ENCODE data around the gene ITSN2.
"Not testable (repeated sequence)": the region's sequence is repeated elsewhere in the genome, so short reads cannot be mapped to it uniquely, and the experiment has no call there.

The ITSN2 gene

DNA sequence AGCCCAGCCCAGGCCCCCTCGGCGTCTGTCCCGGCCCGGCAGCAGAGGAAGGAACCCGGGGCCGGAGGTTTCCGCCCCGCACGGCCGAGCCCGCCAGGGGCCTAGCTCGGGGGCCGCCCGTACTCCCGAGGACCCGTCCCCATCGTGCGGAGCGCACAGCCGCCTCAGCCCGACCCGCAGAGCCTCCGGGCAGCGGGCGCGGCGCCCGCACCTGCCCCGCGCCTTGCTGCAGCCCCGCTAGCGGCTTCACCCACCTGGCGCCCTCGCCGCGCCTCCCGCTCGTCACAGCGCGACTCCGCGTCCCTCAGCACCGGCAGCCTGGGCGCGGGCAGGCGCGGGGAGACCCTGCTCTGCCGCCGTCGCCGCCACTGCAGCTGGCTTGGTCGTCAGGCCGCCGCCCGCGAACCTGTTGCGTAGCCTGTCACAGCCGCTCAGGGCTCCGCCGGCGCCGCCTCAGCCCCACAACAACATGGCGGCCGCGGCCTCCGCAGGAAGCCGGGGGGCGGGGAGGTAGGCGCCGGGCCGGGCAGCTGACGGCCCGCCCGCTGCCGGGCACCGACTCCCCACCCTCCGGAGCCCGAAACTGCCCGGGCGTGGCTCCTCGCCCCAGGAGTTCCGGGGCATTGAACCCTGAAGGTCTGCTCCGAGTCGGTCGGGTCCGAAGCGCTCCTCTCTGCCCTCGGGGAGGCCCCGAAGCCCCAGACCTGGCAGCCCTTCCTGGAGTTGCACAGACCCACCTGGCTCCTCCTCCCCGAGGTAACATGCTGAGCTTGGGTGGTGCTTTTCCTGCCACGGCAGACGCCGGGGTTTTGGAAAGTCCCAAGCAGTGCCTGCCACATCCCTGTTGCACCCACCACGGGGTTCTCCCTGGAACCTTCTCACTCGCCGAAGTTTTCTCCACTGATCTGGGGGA is at the start of gene ITSN2:
TSS of gene ITSN2 (minus strand) at position 487 of the 913 bp plus-strand sequence. CDS start 32,454 bp downstream, outside the sequence.
- intact Hi-C loops (cut with DNase I) = no loop called here
- peak; percentile 49 to 95 (median 74) for DNase-seq

GRCh38 chr2:24409171-24409570 is 48.8 kb upstream of the ITSN2 start:
- intact Hi-C loops (cut with DNase I) = no loop called here
- no peak for DNase-seq

DNA sequence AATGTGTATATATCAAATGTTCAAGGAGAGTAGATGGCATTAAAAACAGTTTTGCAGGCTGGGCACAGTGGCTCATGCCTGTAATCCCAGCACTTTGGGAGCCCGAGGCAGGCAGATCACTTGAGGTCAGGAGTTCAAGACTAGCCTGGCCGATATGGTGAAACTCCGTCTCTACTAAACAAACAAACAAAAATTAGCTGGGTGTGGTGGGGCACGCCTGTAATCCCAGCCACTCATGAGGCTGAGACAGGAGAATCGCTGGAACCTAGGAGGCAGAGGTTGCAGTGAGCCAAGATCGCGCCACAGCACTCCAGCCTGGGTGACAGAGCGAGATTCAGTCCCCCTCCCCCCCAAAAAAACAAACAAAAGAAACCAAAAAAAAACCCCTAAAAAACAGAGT is 48.4 kb upstream of the ITSN2 start:
- intact Hi-C loops (cut with DNase I); DNase-seq: not testable (repeated sequence)

DNA sequence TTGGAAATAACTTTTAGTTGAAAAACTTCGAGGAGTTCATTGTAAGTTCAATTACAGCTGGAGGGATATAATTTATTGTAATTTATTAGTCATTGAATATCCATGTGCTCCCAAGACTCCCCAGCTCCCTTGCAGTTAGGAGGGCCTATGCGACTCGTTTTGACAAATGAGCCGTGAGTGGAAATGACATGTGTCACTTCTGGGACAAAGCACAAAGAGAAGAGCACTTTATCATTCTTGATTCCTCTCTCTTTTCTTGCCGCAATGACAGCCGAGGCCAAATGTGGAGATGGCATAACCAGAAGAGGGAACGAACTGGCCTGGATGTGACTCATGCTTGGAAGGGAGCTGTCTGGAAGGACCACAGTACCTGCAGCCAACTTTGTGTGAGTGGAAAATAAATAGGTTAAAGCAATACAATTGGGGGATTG is 44.2 kb upstream of the ITSN2 start:
- intact Hi-C loops (cut with DNase I) = no loop called here
- no peak for DNase-seq

DNA sequence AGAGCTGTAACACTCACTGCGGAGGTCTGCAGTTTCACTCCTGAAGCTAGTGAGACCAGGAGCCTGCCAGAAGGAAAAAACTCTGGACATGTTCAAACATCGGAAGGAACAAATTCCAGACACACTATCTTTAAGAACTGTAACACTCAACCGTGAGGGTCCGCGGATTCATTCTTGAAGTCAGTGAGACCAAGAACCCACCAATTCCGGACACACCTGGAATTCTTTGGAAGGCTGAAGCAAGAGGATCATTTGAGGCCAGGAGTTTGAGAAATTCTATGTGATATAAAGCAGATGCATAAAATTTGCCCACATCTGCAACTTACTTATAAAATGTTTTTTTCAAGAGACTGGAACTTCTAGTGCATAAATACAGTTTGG is 43.5 kb upstream of the ITSN2 start:
- DNase-seq = no peak
- intact Hi-C loops (cut with DNase I) = no loop called here

DNA sequence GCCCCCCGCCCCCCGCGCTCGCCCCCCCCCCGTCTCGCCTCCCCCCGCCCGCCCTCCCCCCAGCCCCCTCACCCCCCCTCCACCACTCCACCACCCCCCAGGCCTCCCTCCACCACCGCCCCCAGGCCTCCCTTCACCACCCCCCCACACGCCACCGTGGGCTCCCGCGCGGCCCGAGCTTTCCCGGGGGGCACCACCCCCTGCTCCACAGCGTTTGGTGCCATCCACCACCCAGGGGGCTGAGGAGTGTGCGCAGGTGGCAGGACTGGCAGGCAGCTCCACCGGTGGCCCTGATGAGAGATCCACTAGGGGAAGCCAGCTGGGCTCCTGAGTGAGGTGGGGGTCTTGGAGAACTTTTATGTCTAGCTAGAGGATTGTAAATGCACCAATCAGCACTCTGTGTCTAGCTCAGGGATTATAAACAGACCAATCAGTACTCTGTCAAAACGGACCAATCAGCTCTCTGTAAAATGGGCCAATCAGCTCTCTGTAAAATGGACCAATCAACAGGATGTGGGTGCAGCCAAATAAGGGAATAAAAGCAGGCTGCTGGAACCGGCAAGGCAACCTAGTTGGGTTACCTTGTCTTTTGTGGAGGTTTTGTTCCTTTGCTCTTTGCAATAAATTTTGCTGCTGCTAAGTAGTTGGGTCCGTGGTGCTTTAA is 43.0 kb upstream of the ITSN2 start:
- no peak for DNase-seq

DNA sequence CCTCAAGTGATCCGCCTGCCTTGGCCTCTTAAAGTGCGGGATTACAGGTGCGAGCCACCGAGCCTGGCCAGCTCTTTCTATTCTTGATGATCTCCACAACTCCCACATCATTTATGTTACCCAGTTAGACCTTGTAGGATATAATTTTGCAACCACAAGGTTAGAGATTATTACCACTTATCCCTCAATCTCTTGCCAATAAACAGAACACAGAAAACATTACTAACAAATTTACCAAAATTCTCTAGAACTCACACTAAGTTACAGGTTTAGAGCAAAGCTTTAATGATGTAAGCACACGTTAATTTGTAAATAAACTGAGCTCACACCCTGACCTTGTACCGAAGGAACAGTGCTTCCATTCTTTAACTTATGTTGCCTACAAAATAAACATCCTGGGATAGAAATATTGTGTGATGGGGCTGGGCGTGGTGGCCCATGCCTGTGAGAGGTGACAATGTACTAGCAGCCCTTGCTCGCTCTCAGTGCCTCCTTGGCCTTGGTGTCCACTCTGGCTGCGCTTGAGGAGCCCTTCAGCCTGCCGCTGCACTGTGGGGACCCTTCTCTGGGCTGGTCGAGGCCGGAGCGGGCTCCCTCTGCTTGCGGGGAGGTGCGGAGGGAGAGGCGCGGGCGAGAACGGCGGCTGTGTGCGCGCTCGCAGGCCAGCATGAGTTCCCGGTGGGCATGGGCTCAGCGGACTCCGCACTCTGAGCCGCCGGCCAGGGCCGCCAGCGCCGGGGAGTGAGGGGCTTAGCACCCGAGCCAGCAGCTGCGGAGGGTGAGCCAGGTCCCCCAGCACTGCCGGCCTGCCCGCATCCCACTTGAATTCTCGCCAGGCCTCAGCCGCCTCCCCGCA is 42.1 kb upstream of the ITSN2 start:
- peak in 8 of 10 donors; percentile 14 to 87 (median 30) for DNase-seq

More for the DNA sequence above, 43.0 kb upstream of the ITSN2 start:
- intact Hi-C loops (cut with DNase I) = no loop called here

GRCh38 chr2:24400207-24400907 is 40.0 kb upstream of the ITSN2 start:
- no peak for DNase-seq

More for the DNA sequence above, 42.1 kb upstream of the ITSN2 start:
- intact Hi-C loops (cut with DNase I) = no loop called here

DNA sequence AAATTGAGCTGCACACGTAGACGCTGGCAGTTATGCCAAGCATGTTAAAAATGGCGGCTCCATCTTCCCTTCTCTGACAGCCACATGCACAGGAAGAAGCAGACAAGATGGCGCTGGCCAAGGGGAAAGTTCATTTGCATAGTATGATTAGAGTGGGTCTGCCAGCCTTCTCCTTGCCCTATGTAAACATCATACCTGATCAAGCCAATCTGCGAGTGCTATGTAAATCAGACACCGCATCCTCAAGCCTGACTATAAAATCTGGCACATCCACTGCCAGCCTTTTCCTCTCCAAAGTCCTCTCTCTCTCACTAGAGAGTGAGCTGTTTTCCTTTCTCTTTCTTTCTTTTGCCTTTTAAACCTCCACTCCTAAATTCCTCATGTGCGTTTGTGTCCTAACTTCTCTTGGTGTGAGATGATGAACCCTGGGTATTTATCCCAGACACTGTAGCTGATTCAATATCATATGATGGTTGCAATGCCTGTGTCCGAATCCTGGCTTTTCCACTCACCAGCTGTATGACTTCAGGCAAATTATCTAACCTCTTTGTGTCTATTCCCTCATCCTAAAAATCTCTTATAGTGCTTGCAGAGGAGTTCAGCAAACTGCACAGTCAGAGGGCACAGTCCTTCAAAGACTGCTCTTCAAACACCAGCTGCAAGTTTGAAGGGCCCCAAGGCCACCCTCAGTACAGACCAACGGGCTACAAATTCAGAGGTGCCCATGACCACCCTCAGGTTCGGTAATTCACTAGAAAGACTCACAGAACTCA is 39.3 kb upstream of the ITSN2 start:
- no peak for DNase-seq
- intact Hi-C loops (cut with DNase I) = no loop called here

More at GRCh38 chr2:24400207-24400907, 40.0 kb upstream of the ITSN2 start:
- intact Hi-C loops (cut with DNase I) = no loop called here

GRCh38 chr2:24394998-24395397 is 34.7 kb upstream of the ITSN2 start:
- intact Hi-C loops (cut with DNase I) = no loop called here

GRCh38 chr2:24392542-24393059 is 32.3 kb upstream of the ITSN2 start:
- intact Hi-C loops (cut with DNase I) = no loop called here

More at GRCh38 chr2:24394998-24395397, 34.7 kb upstream of the ITSN2 start:
- no peak for DNase-seq

GRCh38 chr2:24385366-24385765 is 25.0 kb upstream of the ITSN2 start:
- DNase-seq = no peak

More at GRCh38 chr2:24392542-24393059, 32.3 kb upstream of the ITSN2 start:
- no peak for DNase-seq

GRCh38 chr2:24382363-24383073 is 22.2 kb upstream of the ITSN2 start:
- peak in 6 of 10 donors; percentile 37 to 92 (median 57) for DNase-seq
- intact Hi-C loops (cut with DNase I) = loop anchor here (2.0 to 10.0 kb wide), 2 partner anchors 154 to 458 kb away; partner anchors contain the start of gene ATAD2B

More at GRCh38 chr2:24385366-24385765, 25.0 kb upstream of the ITSN2 start:
- intact Hi-C loops (cut with DNase I) = loop anchor here (10.0 kb wide), 1 partner anchor 461 kb away; the partner anchor contains the start of gene ATAD2B

DNA sequence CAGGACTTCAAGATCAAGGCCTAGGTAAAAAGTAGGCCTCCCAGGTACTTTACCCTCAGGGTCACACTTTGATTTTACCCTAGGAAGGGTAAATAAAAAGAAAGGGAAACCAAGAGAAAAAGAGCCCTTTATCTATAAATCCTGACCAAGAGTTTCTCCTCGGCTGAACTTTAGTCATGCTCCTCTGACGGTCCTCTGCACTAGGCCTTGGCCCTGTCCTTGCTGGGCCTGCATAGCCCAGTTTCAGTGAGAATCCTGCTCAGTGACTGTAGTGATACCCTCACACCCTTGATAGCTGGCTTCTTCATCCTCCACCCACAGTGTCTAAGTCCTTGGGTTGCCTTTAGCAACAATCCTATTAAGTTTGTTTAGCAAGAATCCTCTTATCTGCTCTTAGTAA is 20.5 kb upstream of the ITSN2 start:
- intact Hi-C loops (cut with DNase I) = loop anchor here (10.0 kb wide), 1 partner anchor 456 kb away; the partner anchor contains the start of gene ATAD2B
- DNase-seq = no peak

- DNase-seq = no peak
- intact Hi-C loops (cut with DNase I) = no loop called here
These were observed 15.2 kb upstream of the ITSN2 start for GRCh38 chr2:24375349-24376087.

DNA sequence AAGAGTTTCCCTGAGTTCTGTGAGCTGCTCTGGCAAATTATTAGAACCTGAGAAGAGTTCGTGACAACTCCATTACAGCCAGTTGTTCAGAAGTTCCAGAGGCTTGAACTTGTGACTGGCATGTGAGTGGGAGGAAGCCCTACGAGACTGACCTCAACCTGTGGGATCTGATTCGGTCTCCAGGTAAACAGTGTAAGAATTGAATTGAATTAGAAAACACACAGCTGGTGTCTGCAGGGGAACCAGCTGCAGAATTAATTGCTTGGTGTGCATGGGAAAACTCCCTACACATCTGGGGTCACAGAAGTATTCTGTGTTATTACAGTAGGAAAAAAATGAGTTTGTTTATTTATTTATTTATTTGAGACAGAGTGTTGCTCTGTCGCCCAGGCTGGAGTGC is 14.0 kb upstream of the ITSN2 start:
- intact Hi-C loops (cut with DNase I) = no loop called here
- DNase-seq = no peak

GRCh38 chr2:24372033-24372432 is 11.7 kb upstream of the ITSN2 start:
- DNase-seq = no peak

More at GRCh38 chr2:24372033-24372432, 11.7 kb upstream of the ITSN2 start:
- intact Hi-C loops (cut with DNase I) = no loop called here

Data from posterior cingulate gyrus (tissue), 11 donors.